K562 (cell line): ENCODE measurements around the gene ABCB6.

Experiments used
- CBFB ChIP-seq: sonication (generic); formaldehyde crosslinking; IDR thresholded peaks from 2 replicates; pipeline ENCODE4 v1.4.0; 2020; ENCODE audit warnings: mild to moderate bottlenecking, missing genetic modification reagents
- CTCF ChIP-seq, 3 experiments: IDR thresholded peaks in 2 of 3; conservative IDR thresholded peaks in 1 of 3; 2 replicates each; pipeline ENCODE4 v1.5.1; 2011 to 2012; ENCODE audit warnings: low read length in 3 of 3, mild to moderate bottlenecking in 3 of 3, control low read depth in 2 of 3, improper control_type of control experiment in 1 of 3, inconsistent platforms in 1 of 3, low read depth in 1 of 3, mixed read lengths in 1 of 3, moderate library complexity in 1 of 3; ENCODE audit not compliant: insufficient read depth in 2 of 3
- EZH2 ChIP-seq: IDR thresholded peaks from 2 replicates; pipeline ENCODE4 v1.6.1; 2012; ENCODE audit warnings: low read depth, mild to moderate bottlenecking, inconsistent platforms, low read length, borderline replicate concordance
- SP1 ChIP-seq: sonication (generic); formaldehyde crosslinking; IDR thresholded peaks from 2 replicates; pipeline ENCODE4 v1.8.1; 2022; ENCODE audit warnings: mild to moderate bottlenecking, missing genetic modification reagents
- SUPT5H ChIP-seq: fragments of 450-650 bp; IDR thresholded peaks from 2 replicates; pipeline ENCODE4 v1.6.1; 2016
- THAP7 ChIP-seq: fragments of 250-450 bp; sonication (Bioruptor Pico); IDR thresholded peaks from 2 replicates; pipeline ENCODE4 v1.5.0; 2021
- ZNF232 ChIP-seq: sonication (generic); formaldehyde crosslinking; IDR thresholded peaks from 2 replicates; pipeline ENCODE4 v1.8.0; 2022; ENCODE audit warnings: mild to moderate bottlenecking, missing genetic modification reagents

GRCh38 chr2:219205165-219205538, 13.6 kb downstream of the ABCB6 start:
- TF ChIP-seq CTCF (IDR thresholded peaks at IDR 0.05 in 2 of 3, conservative IDR thresholded peaks at IDR 0.05 in 1 of 3; ENCODE audit: insufficient read depth in 2 of 3, low read depth in 1 of 3, low read length in 3 of 3) (no peak), EZH2 (no peak), ZNF232 (no peak), SP1 (CRISPR knock-in tag) (no peak), CBFB (CRISPR knock-in tag) (no peak), THAP7 (CRISPR knock-in tag) (no peak), SUPT5H (no peak)
